ENCODE measurements around the gene PREPL.
A peak's percentile ranks its signal among the peaks of the same experiment; 100 is the strongest.
"Not testable (repeated sequence)": the region's sequence is repeated elsewhere in the genome, so short reads cannot be mapped to it uniquely, and the experiment has no call there.

Gene PREPL

GRCh38 chr2:44361330-44362206, at the start of gene PREPL, which contains the start of gene CAMKMT:
Gene PREPL, minus strand, starts transcription at chr2:44361494. Its CDS starts 15,152 bp downstream, at chr2:44346342.
Gene CAMKMT, plus strand, starts transcription at chr2:44361947.
- TF ChIP-seq CTCF (IDR thresholded peaks at IDR 0.05; ENCODE audit: insufficient read depth, low read depth, low read length, missing control alignments): peak; percentile 7
- H3K4me3 ChIP-seq (ENCODE audit: low read length): peak within 1 kb of the TSS; percentile 83
- DNase-seq (ENCODE audit: low read depth): peak; percentile 99

DNA sequence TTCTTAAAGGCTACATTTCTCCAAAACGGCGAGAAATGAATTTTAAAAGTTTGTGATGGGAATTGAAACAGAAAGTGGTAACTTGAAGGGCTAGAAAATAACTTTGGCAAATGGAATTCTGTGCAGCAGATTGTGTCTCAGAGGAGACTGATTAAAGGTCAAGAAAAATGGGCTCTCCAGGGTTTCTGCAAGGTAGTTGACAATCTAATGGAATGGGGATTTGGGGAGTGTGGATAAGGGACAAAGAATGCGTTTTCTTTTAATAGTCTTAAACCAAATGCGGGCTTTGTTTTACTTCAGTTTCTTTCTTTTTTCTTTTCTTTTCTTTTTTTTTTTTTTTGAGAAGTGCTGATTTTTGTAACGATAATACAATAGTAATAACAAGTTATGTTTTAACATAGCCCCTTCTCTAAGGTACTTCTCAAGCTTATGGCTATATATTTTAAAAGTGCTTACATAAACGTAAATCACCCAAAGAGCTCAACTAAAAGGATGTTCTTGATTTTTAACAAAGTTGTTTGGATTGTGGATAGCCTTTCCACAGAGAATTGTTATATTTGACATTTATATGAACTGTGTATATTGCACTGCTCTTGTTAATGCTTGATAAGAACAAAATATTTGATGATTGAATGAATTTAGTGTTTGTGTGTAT, 37.1 kb upstream of the PREPL start:
- H3K4me3 ChIP-seq (ENCODE audit: low read length): no peak overlapping the region
- no peak for TF ChIP-seq CTCF (IDR thresholded peaks at IDR 0.05; ENCODE audit: insufficient read depth, low read depth, low read length, missing control alignments)
- no peak for DNase-seq (ENCODE audit: low read depth)

GRCh38 chr2:44397447-44398175, 36.3 kb upstream of the PREPL start:
- H3K4me3 ChIP-seq (ENCODE audit: low read length): no peak overlapping the region
- no peak for TF ChIP-seq CTCF (IDR thresholded peaks at IDR 0.05; ENCODE audit: insufficient read depth, low read depth, low read length, missing control alignments)
- DNase-seq (ENCODE audit: low read depth): no peak

DNA sequence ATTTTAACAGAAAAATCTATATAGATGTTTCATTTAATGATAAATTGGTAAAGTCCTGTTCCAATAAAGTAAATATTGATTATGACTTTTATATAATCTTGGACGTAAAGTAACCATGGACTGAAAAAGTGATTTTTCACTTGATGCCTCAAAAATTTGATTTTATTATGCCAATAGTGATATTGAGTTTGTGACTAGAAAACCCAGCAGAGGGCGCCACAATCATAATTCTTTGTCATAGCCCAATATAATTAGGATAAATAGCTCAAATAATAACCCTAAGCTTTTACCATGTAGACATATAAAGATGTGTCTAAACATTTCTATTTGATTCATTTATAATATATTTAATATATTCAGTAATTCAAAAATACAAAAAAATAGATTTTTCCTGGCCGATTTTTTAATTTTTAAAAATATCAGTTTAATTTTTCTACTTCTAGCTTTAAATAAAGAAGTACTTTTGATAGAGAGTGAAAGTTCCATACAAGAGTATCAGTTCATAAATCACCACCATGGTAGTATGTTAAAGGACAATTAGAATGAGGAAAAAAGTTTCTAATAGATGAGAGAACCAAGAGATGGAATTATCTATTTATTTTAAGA, 31.1 kb upstream of the PREPL start:
- no peak overlapping the region for H3K4me3 ChIP-seq (ENCODE audit: low read length)
- peak; percentile 51 for TF ChIP-seq CTCF (IDR thresholded peaks at IDR 0.05; ENCODE audit: insufficient read depth, low read depth, low read length, missing control alignments)
- DNase-seq (ENCODE audit: low read depth): peak; percentile 48

- H3K4me3 ChIP-seq (ENCODE audit: low read length): no peak overlapping the region
- no peak for TF ChIP-seq CTCF (IDR thresholded peaks at IDR 0.05; ENCODE audit: insufficient read depth, low read depth, low read length, missing control alignments)
- no peak for DNase-seq (ENCODE audit: low read depth)
Observed at GRCh38 chr2:44389895-44390294, 28.6 kb upstream of the PREPL start.

- no peak for DNase-seq (ENCODE audit: low read depth)
- no peak overlapping the region for H3K4me3 ChIP-seq (ENCODE audit: low read length)
- TF ChIP-seq CTCF (IDR thresholded peaks at IDR 0.05; ENCODE audit: insufficient read depth, low read depth, low read length, missing control alignments): no peak
Observed at GRCh38 chr2:44388877-44389276, 27.6 kb upstream of the PREPL start.

DNA sequence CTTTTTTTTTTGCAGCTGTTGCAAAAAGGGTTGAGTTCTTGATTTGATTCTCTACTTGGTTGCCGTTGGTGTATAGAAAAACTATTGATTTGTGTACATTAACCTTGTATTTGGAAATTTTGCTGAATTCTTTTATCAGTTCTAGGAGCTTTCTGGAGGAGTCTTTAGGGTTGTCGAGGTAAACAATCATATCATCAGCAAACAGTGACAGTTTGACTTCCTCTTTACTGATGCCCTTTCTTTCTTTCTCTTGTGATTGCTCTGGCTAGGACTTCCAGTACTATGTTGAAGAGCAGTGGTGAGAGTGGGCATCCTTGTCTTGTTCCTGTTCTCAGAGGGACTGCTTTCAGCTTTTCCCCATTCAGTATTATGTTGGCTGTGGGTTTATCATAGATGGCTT, 23.9 kb upstream of the PREPL start:
- DNase-seq (ENCODE audit: low read depth); H3K4me3 ChIP-seq (ENCODE audit: low read length): not testable (repeated sequence)
